ENCODE measurements around the gene NLRP4. TPM values are rescaled to one million over a fixed set of nuclear protein-coding genes. Genes with fewer than 3 reads are reported as not detected.

NLRP4 gene
- 0.18 TPM for polyA plus RNA-seq (2012; ENCODE audit: low read depth, missing spikeins)

GRCh38 chr19:55836340-55836739 is at the start of gene NLRP4:
NLRP4 (plus strand) TSS chr19:55836540; CDS start chr19:55852081, 15,541 bp downstream.
- DNase-seq (ENCODE audit: insufficient read length, low spot score) (no peak), FAIRE-seq (no peak)
- TF ChIP-seq POLR2AphosphoS5 (IDR thresholded peaks at IDR 0.05; ENCODE audit: low read depth, low read length), result no peak
- TF ChIP-seq TAF1 (IDR thresholded peaks at IDR 0.05; ENCODE audit: low read depth, low read length), result no peak
- TF ChIP-seq POU2F2 (IDR thresholded peaks at IDR 0.05; ENCODE audit: low read depth, low read length), result no peak
- TF ChIP-seq PAX5 (IDR thresholded peaks at IDR 0.05; ENCODE audit: insufficient read depth, low read length, severe bottlenecking), result no peak
- no peak for TF ChIP-seq SPI1 (IDR thresholded peaks at IDR 0.05; ENCODE audit: low read depth, low read length)
- no peak for TF ChIP-seq POLR2A (IDR thresholded peaks at IDR 0.05; ENCODE audit: low read depth, low read length)

- FAIRE-seq (no peak), DNase-seq (ENCODE audit: insufficient read length, low spot score) (no peak)
- TF ChIP-seq SPI1 (IDR thresholded peaks at IDR 0.05; ENCODE audit: low read depth, low read length), result no peak
- TF ChIP-seq TAF1 (IDR thresholded peaks at IDR 0.05; ENCODE audit: low read depth, low read length), result no peak
- TF ChIP-seq POLR2A (IDR thresholded peaks at IDR 0.05; ENCODE audit: low read depth, low read length), result no peak
- no peak for TF ChIP-seq POU2F2 (IDR thresholded peaks at IDR 0.05; ENCODE audit: low read depth, low read length)
- TF ChIP-seq POLR2AphosphoS5 (IDR thresholded peaks at IDR 0.05; ENCODE audit: low read depth, low read length), result no peak
- no peak for TF ChIP-seq PAX5 (IDR thresholded peaks at IDR 0.05; ENCODE audit: insufficient read depth, low read length, severe bottlenecking)
These were observed 41.3 kb upstream of the NLRP4 start for GRCh38 chr19:55795021-55795420.

GRCh38 chr19:55801416-55801815 is 34.9 kb upstream of the NLRP4 start:
- no peak for TF ChIP-seq POLR2AphosphoS5 (IDR thresholded peaks at IDR 0.05; ENCODE audit: low read depth, low read length)
- TF ChIP-seq TAF1 (IDR thresholded peaks at IDR 0.05; ENCODE audit: low read depth, low read length), result no peak
- no peak for DNase-seq (ENCODE audit: insufficient read length, low spot score)
- no peak for FAIRE-seq

- DNase-seq (ENCODE audit: insufficient read length, low spot score) (no peak), FAIRE-seq (no peak)
- TF ChIP-seq POLR2A (IDR thresholded peaks at IDR 0.05; ENCODE audit: low read depth, low read length), result no peak
- no peak for TF ChIP-seq SPI1 (IDR thresholded peaks at IDR 0.05; ENCODE audit: low read depth, low read length)
- TF ChIP-seq POU2F2 (IDR thresholded peaks at IDR 0.05; ENCODE audit: low read depth, low read length), result no peak
- TF ChIP-seq PAX5 (IDR thresholded peaks at IDR 0.05; ENCODE audit: insufficient read depth, low read length, severe bottlenecking), result no peak
- TF ChIP-seq TAF1 (IDR thresholded peaks at IDR 0.05; ENCODE audit: low read depth, low read length), result no peak
- TF ChIP-seq POLR2AphosphoS5 (IDR thresholded peaks at IDR 0.05; ENCODE audit: low read depth, low read length), result no peak
These were observed 34.1 kb upstream of the NLRP4 start for GRCh38 chr19:55802281-55802680.

- FAIRE-seq (peak; percentile 65), DNase-seq (ENCODE audit: insufficient read length, low spot score) (peak; percentile 29)
- TF ChIP-seq POU2F2 (IDR thresholded peaks at IDR 0.05; ENCODE audit: low read depth, low read length) (no peak), PAX5 (IDR thresholded peaks at IDR 0.05; ENCODE audit: insufficient read depth, low read length, severe bottlenecking) (no peak), POLR2A (IDR thresholded peaks at IDR 0.05; ENCODE audit: low read depth, low read length) (no peak), TAF1 (IDR thresholded peaks at IDR 0.05; ENCODE audit: low read depth, low read length) (no peak), SPI1 (IDR thresholded peaks at IDR 0.05; ENCODE audit: low read depth, low read length) (no peak), POLR2AphosphoS5 (IDR thresholded peaks at IDR 0.05; ENCODE audit: low read depth, low read length) (no peak)
These were observed 26.8 kb upstream of the NLRP4 start for GRCh38 chr19:55809381-55810058.

- TF ChIP-seq POLR2AphosphoS5 (IDR thresholded peaks at IDR 0.05; ENCODE audit: low read depth, low read length), result no peak
- no peak for TF ChIP-seq SPI1 (IDR thresholded peaks at IDR 0.05; ENCODE audit: low read depth, low read length)
- TF ChIP-seq TAF1 (IDR thresholded peaks at IDR 0.05; ENCODE audit: low read depth, low read length), result no peak
- FAIRE-seq (no peak), DNase-seq (ENCODE audit: insufficient read length, low spot score) (no peak)
These were observed 25.0 kb upstream of the NLRP4 start for GRCh38 chr19:55811340-55811739.

- TF ChIP-seq POU2F2 (IDR thresholded peaks at IDR 0.05; ENCODE audit: low read depth, low read length) (no peak), PAX5 (IDR thresholded peaks at IDR 0.05; ENCODE audit: insufficient read depth, low read length, severe bottlenecking) (no peak), SPI1 (IDR thresholded peaks at IDR 0.05; ENCODE audit: low read depth, low read length) (no peak), POLR2A (IDR thresholded peaks at IDR 0.05; ENCODE audit: low read depth, low read length) (no peak), TAF1 (IDR thresholded peaks at IDR 0.05; ENCODE audit: low read depth, low read length) (no peak), POLR2AphosphoS5 (IDR thresholded peaks at IDR 0.05; ENCODE audit: low read depth, low read length) (no peak)
- DNase-seq (ENCODE audit: insufficient read length, low spot score) (no peak), FAIRE-seq (no peak)
These were observed 23.9 kb upstream of the NLRP4 start for GRCh38 chr19:55812449-55812848.

GRCh38 chr19:55813906-55814305 is 22.4 kb upstream of the NLRP4 start:
- TF ChIP-seq POLR2AphosphoS5 (IDR thresholded peaks at IDR 0.05; ENCODE audit: low read depth, low read length) (no peak), POU2F2 (IDR thresholded peaks at IDR 0.05; ENCODE audit: low read depth, low read length) (no peak), SPI1 (IDR thresholded peaks at IDR 0.05; ENCODE audit: low read depth, low read length) (no peak)
- FAIRE-seq, result no peak
- DNase-seq (ENCODE audit: insufficient read length, low spot score), result no peak

- DNase-seq (ENCODE audit: insufficient read length, low spot score) (no peak), FAIRE-seq (no peak)
These were observed 16.3 kb upstream of the NLRP4 start for GRCh38 chr19:55820037-55820436.

GRCh38 chr19:55830656-55831055 is 5.7 kb upstream of the NLRP4 start:
- FAIRE-seq (no peak), DNase-seq (ENCODE audit: insufficient read length, low spot score) (no peak)
- no peak for TF ChIP-seq POLR2AphosphoS5 (IDR thresholded peaks at IDR 0.05; ENCODE audit: low read depth, low read length)

More at GRCh38 chr19:55820037-55820436, 16.3 kb upstream of the NLRP4 start:
- TF ChIP-seq SPI1 (IDR thresholded peaks at IDR 0.05; ENCODE audit: low read depth, low read length), result no peak
- no peak for TF ChIP-seq PAX5 (IDR thresholded peaks at IDR 0.05; ENCODE audit: insufficient read depth, low read length, severe bottlenecking)
- TF ChIP-seq POU2F2 (IDR thresholded peaks at IDR 0.05; ENCODE audit: low read depth, low read length), result no peak
- TF ChIP-seq TAF1 (IDR thresholded peaks at IDR 0.05; ENCODE audit: low read depth, low read length), result no peak
- TF ChIP-seq POLR2A (IDR thresholded peaks at IDR 0.05; ENCODE audit: low read depth, low read length), result no peak
- no peak for TF ChIP-seq POLR2AphosphoS5 (IDR thresholded peaks at IDR 0.05; ENCODE audit: low read depth, low read length)

Measured in GM12891 (cell line).